Activated T-helper 2 cell treated with anti-CD3 and anti-CD28 coated beads, Interferon-gamma antibody, Interleukin-2, Interleukin-4, amounts not matched to agents 10 μg/mL and 5 μg/mL and 100 μg/mL, durations not matched to agents 14 hours and 24 hours and 36 hours (primary cell): ENCODE results near the gene PSG1. TPM values are rescaled to one million over a fixed set of nuclear protein-coding genes. Genes with fewer than 3 reads are reported as not detected.
"Not testable (repeated sequence)": the region's sequence is repeated elsewhere in the genome, so short reads cannot be mapped to it uniquely, and the experiment has no call there.

Experiments used
- DNase-seq: peaks from one replicate; pipeline ENCODE4 v3.0.0; 2021; ENCODE audit warnings: low spot score
- H3K27ac Mint-ChIP-seq: one replicate; pipeline ENCODE4 v1.8.0; 2021; ENCODE audit warnings: mixed read lengths
- H3K27me3 Mint-ChIP-seq: one replicate; pipeline ENCODE4 v1.8.0; 2021; ENCODE audit warnings: low read depth, mixed read lengths
- H3K36me3 Mint-ChIP-seq: one replicate; pipeline ENCODE4 v1.8.0; 2021; ENCODE audit warnings: low read depth, mixed read lengths
- H3K4me1 Mint-ChIP-seq: one replicate; pipeline ENCODE4 v1.8.0; 2021; ENCODE audit warnings: low read depth, mixed read lengths
- H3K4me3 Mint-ChIP-seq: one replicate; pipeline ENCODE4 v1.8.0; 2021; ENCODE audit warnings: low read depth, mild to moderate bottlenecking, moderate library complexity, mixed read lengths
- H3K9me3 Mint-ChIP-seq: one replicate; pipeline ENCODE4 v1.8.0; 2021; ENCODE audit warnings: mixed read lengths
- intact Hi-C: fragments of 100-400 bp; cut with micrococcal nuclease; formaldehyde crosslinking; loops from one replicate; pipeline ENCODE4 v1.15.1; 2023
- total RNA-seq: library from RNA; stranded (reverse); gene quantifications from 2 replicates; pipeline ENCODE4 v1.2.3, GENCODE V29; 2022

The PSG1 gene
- total RNA-seq, 1 donor from 2014 or later, result not detected

GRCh38 chr19:42874901-42875813, 4.4 kb downstream of the PSG1 start:
- H3K4me3 Mint-ChIP-seq, H3K9me3 Mint-ChIP-seq, H3K36me3 Mint-ChIP-seq, DNase-seq, H3K27ac Mint-ChIP-seq, H3K4me1 Mint-ChIP-seq, H3K27me3 Mint-ChIP-seq, intact Hi-C loops: not testable (repeated sequence)

GRCh38 chr19:42874136-42874535, 5.4 kb downstream of the PSG1 start:
- H3K27ac Mint-ChIP-seq, intact Hi-C loops, H3K9me3 Mint-ChIP-seq, H3K27me3 Mint-ChIP-seq, DNase-seq, H3K4me3 Mint-ChIP-seq, H3K4me1 Mint-ChIP-seq, H3K36me3 Mint-ChIP-seq: not testable (repeated sequence)

- no peak for DNase-seq
- H3K9me3 Mint-ChIP-seq, result no peaks in the 10 kb centered on the region
- H3K27ac Mint-ChIP-seq, result no peak overlapping the region
- H3K4me1 Mint-ChIP-seq, result no peaks in the 10 kb centered on the region
- H3K36me3 Mint-ChIP-seq, result no peaks in the 10 kb centered on the region
- intact Hi-C loops, result no loop called here
- H3K4me3 Mint-ChIP-seq, result no peak overlapping the region
- no peaks in the 10 kb centered on the region for H3K27me3 Mint-ChIP-seq
Measured at GRCh38 chr19:42872608-42873007, 6.9 kb downstream of the PSG1 start.

GRCh38 chr19:42857544-42857867, 22.0 kb downstream of the PSG1 start:
- DNase-seq, result no peak
- Mint-ChIP-seq H3K36me3 (no peaks in the 10 kb centered on the region), H3K4me1 (no peaks in the 10 kb centered on the region)

GRCh38 chr19:42856866-42857543, 22.5 kb downstream of the PSG1 start:
- H3K4me3 Mint-ChIP-seq, H3K27me3 Mint-ChIP-seq, H3K4me1 Mint-ChIP-seq, H3K9me3 Mint-ChIP-seq, DNase-seq, H3K36me3 Mint-ChIP-seq, H3K27ac Mint-ChIP-seq, intact Hi-C loops: not testable (repeated sequence)

More at GRCh38 chr19:42857544-42857867, 22.0 kb downstream of the PSG1 start:
- H3K27ac Mint-ChIP-seq, result no peak overlapping the region
- H3K27me3 Mint-ChIP-seq, result no peaks in the 10 kb centered on the region
- no peak overlapping the region for H3K4me3 Mint-ChIP-seq
- no peaks in the 10 kb centered on the region for H3K9me3 Mint-ChIP-seq
- intact Hi-C loops, result no loop called here

- H3K9me3 Mint-ChIP-seq, DNase-seq, intact Hi-C loops, H3K4me1 Mint-ChIP-seq, H3K27me3 Mint-ChIP-seq, H3K36me3 Mint-ChIP-seq, H3K4me3 Mint-ChIP-seq, H3K27ac Mint-ChIP-seq: not testable (repeated sequence)
Measured at GRCh38 chr19:42854745-42855144, 24.8 kb downstream of the PSG1 start.

- H3K27me3 Mint-ChIP-seq, H3K27ac Mint-ChIP-seq, H3K4me1 Mint-ChIP-seq, DNase-seq, H3K36me3 Mint-ChIP-seq, H3K4me3 Mint-ChIP-seq, H3K9me3 Mint-ChIP-seq, intact Hi-C loops: not testable (repeated sequence)
Measured at GRCh38 chr19:42853231-42853630, 26.3 kb downstream of the PSG1 start.

- H3K9me3 Mint-ChIP-seq, result not testable (repeated sequence)
Measured at GRCh38 chr19:42852821-42853220, 26.7 kb downstream of the PSG1 start.

GRCh38 chr19:42851718-42852280, 27.7 kb downstream of the PSG1 start:
- intact Hi-C loops, H3K4me3 Mint-ChIP-seq, H3K27ac Mint-ChIP-seq, H3K27me3 Mint-ChIP-seq, DNase-seq, H3K36me3 Mint-ChIP-seq, H3K4me1 Mint-ChIP-seq, H3K9me3 Mint-ChIP-seq: not testable (repeated sequence)

More at GRCh38 chr19:42852821-42853220, 26.7 kb downstream of the PSG1 start:
- H3K4me3 Mint-ChIP-seq, intact Hi-C loops, H3K36me3 Mint-ChIP-seq, DNase-seq, H3K4me1 Mint-ChIP-seq, H3K27me3 Mint-ChIP-seq, H3K27ac Mint-ChIP-seq: not testable (repeated sequence)

- DNase-seq, result no peak
- intact Hi-C loops, result no loop called here
- H3K4me3 Mint-ChIP-seq, result no peak overlapping the region
- H3K36me3 Mint-ChIP-seq, result no peaks in the 10 kb centered on the region
- no peaks in the 10 kb centered on the region for H3K9me3 Mint-ChIP-seq
- H3K4me1 Mint-ChIP-seq, result no peaks in the 10 kb centered on the region
- H3K27me3 Mint-ChIP-seq, result no peaks in the 10 kb centered on the region
- no peak overlapping the region for H3K27ac Mint-ChIP-seq
Measured at GRCh38 chr19:42850981-42851717, 28.4 kb downstream of the PSG1 start.

GRCh38 chr19:42846597-42846996, 32.9 kb downstream of the PSG1 start:
- intact Hi-C loops, result no loop called here
- Mint-ChIP-seq H3K27me3 (no peaks in the 10 kb centered on the region), H3K4me3 (no peak overlapping the region), H3K9me3 (no peaks in the 10 kb centered on the region), H3K36me3 (no peaks in the 10 kb centered on the region), H3K27ac (no peak overlapping the region), H3K4me1 (no peaks in the 10 kb centered on the region)
- no peak for DNase-seq

GRCh38 chr19:42843631-42844030, 35.9 kb downstream of the PSG1 start:
- not testable (repeated sequence) for H3K27ac Mint-ChIP-seq

More at GRCh38 chr19:42843631-42844030, 35.9 kb downstream of the PSG1 start:
- H3K4me3 Mint-ChIP-seq, H3K9me3 Mint-ChIP-seq, H3K27me3 Mint-ChIP-seq, intact Hi-C loops, DNase-seq, H3K4me1 Mint-ChIP-seq, H3K36me3 Mint-ChIP-seq: not testable (repeated sequence)
